ENCODE measurements around the gene LY6G5B.

The LY6G5B gene

GRCh38 chr6:31666337-31666965 lies 3.3 kb upstream of the LY6G5B start:
- no peaks in the 10 kb centered on the region for H3K27me3 ChIP-seq (replicated peaks; ENCODE audit: insufficient read depth, low read length)
- no peaks in the 10 kb centered on the region for H3K9me3 ChIP-seq (replicated peaks; ENCODE audit: insufficient read depth, low read length)
- peak overlapping the region; percentile 89 for H3K9ac ChIP-seq (ENCODE audit: low read length)
- peaks cover 70% of the 10 kb centered on the region for H3K79me2 ChIP-seq (ENCODE audit: low read length)
- H2AFZ ChIP-seq (ENCODE audit: low read length) = peak overlapping the region; percentile 56; the same call in 1 of the 2 replicates
- peak overlapping the region; percentile 99 for H3K4me3 ChIP-seq (ENCODE audit: low read length)
- TF ChIP-seq CTCF (IDR thresholded peaks at IDR 0.05; ENCODE audit: low read length) (no peak), EZH2 (optimal IDR thresholded peaks at IDR 0.05; ENCODE audit: low read depth, low read length) (no peak), EZH2phosphoT487 (IDR thresholded peaks at IDR 0.05; ENCODE audit: low read length) (no peak)
- H3K4me2 ChIP-seq (ENCODE audit: low read depth, low read length) = peak overlapping the region; percentile 70
- H3K27ac ChIP-seq (ENCODE audit: low read length) = peak overlapping the region; percentile 12; the same call in 1 of the 2 replicates
- no peak for DNase-seq
- H3K36me3 ChIP-seq (replicated peaks; ENCODE audit: insufficient read depth, low read length) = peaks cover 13% of the 10 kb centered on the region
- H3K9me2 ChIP-seq (replicated peaks; ENCODE audit: insufficient read depth, low read length) = no peaks in the 10 kb centered on the region
- H4K20me1 ChIP-seq (ENCODE audit: insufficient read depth, low read length) = no peaks in the 10 kb centered on the region
- peaks cover 27% of the 10 kb centered on the region for H3K4me1 ChIP-seq (ENCODE audit: low read length)
- H3F3A ChIP-seq (ENCODE audit: insufficient read depth, low read length) = peaks cover 15% of the 10 kb centered on the region

- no peak overlapping the region for H3K4me3 ChIP-seq (ENCODE audit: low read length)
Observed at GRCh38 chr6:31676322-31676903, 6.6 kb downstream of the LY6G5B start.

GRCh38 chr6:31676904-31677303 lies 7.1 kb downstream of the LY6G5B start:
- Histone ChIP-seq H3K4me2 (ENCODE audit: low read depth, low read length) (no peak overlapping the region), H3K4me3 (ENCODE audit: low read length) (no peak overlapping the region), H3K27ac (ENCODE audit: low read length) (no peak overlapping the region), H4K20me1 (ENCODE audit: insufficient read depth, low read length) (no peaks in the 10 kb centered on the region), H3K9me3 (replicated peaks; ENCODE audit: insufficient read depth, low read length) (no peaks in the 10 kb centered on the region), H2AFZ (ENCODE audit: low read length) (no peak overlapping the region), H3F3A (ENCODE audit: insufficient read depth, low read length) (peaks cover 5% of the 10 kb centered on the region; the same call in 1 of the 2 replicates), H3K9ac (ENCODE audit: low read length) (no peak overlapping the region), H3K79me2 (ENCODE audit: low read length) (no peaks in the 10 kb centered on the region), H3K9me2 (replicated peaks; ENCODE audit: insufficient read depth, low read length) (no peaks in the 10 kb centered on the region), H3K36me3 (replicated peaks; ENCODE audit: insufficient read depth, low read length) (no peaks in the 10 kb centered on the region), H3K27me3 (replicated peaks; ENCODE audit: insufficient read depth, low read length) (no peaks in the 10 kb centered on the region), H3K4me1 (ENCODE audit: low read length) (no peaks in the 10 kb centered on the region; the same call in 1 of the 2 replicates)
- TF ChIP-seq EZH2 (optimal IDR thresholded peaks at IDR 0.05; ENCODE audit: low read depth, low read length) (no peak), CTCF (IDR thresholded peaks at IDR 0.05; ENCODE audit: low read length) (no peak), EZH2phosphoT487 (IDR thresholded peaks at IDR 0.05; ENCODE audit: low read length) (no peak)
- DNase-seq = no peak

More at GRCh38 chr6:31676322-31676903, 6.6 kb downstream of the LY6G5B start:
- Histone ChIP-seq H3K9me2 (replicated peaks; ENCODE audit: insufficient read depth, low read length) (no peaks in the 10 kb centered on the region), H3K27me3 (replicated peaks; ENCODE audit: insufficient read depth, low read length) (no peaks in the 10 kb centered on the region), H3K9ac (ENCODE audit: low read length) (no peak overlapping the region), H4K20me1 (ENCODE audit: insufficient read depth, low read length) (no peaks in the 10 kb centered on the region), H2AFZ (ENCODE audit: low read length) (no peak overlapping the region), H3K4me1 (ENCODE audit: low read length) (no peaks in the 10 kb centered on the region; the same call in 1 of the 2 replicates), H3K9me3 (replicated peaks; ENCODE audit: insufficient read depth, low read length) (no peaks in the 10 kb centered on the region), H3K27ac (ENCODE audit: low read length) (no peak overlapping the region), H3K4me2 (ENCODE audit: low read depth, low read length) (no peak overlapping the region), H3K79me2 (ENCODE audit: low read length) (no peaks in the 10 kb centered on the region), H3K36me3 (replicated peaks; ENCODE audit: insufficient read depth, low read length) (no peaks in the 10 kb centered on the region), H3F3A (ENCODE audit: insufficient read depth, low read length) (peaks cover 5% of the 10 kb centered on the region; the same call in 1 of the 2 replicates)
- TF ChIP-seq CTCF (IDR thresholded peaks at IDR 0.05; ENCODE audit: low read length) = no peak
- TF ChIP-seq EZH2 (optimal IDR thresholded peaks at IDR 0.05; ENCODE audit: low read depth, low read length) = no peak
- TF ChIP-seq EZH2phosphoT487 (IDR thresholded peaks at IDR 0.05; ENCODE audit: low read length) = no peak
- no peak for DNase-seq
